ENCODE results near the gene NSMCE3.

DNA sequence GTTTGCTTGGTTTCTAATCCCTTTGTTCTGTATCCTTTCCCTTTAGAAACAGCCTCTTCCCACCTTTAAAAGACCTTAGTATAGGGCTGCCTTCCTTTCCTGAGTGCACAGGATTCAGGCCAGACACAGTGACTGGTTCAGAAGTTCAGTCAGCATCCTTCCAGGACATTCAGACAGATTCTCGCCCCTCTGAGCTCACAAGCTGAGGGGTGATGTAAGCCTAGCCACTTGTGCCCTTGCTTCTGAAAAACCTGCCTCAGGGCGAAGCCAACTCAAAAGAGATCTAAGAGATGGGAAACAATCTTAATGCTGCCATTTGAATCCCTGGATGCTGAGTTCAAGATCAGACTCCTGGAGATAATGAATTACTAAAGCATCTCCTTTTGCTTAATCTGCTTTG is 6.7 kb upstream of the NSMCE3 start:
- TF ChIP-seq CTCF (IDR thresholded peaks at IDR 0.05; ENCODE audit: poor library complexity, severe bottlenecking) (no peak), RAD21 (conservative IDR thresholded peaks at IDR 0.05) (no peak), POLR2AphosphoS5 (IDR thresholded peaks at IDR 0.05) (no peak), EP300 (conservative IDR thresholded peaks at IDR 0.05; ENCODE audit: poor library complexity, severe bottlenecking) (no peak), MXI1 (conservative IDR thresholded peaks at IDR 0.05; ENCODE audit: poor library complexity, severe bottlenecking) (no peak)
